Right atrium auricular region (tissue), 2 donors: ENCODE data around the gene EPDR1. TPM values are rescaled to one million over a fixed set of nuclear protein-coding genes. Genes with fewer than 3 reads are reported as not detected.

ENCODE experiments used
- DNase-seq: peaks from one replicate; pipeline ENCODE4 v3.0.0-alpha.2; 2019; ENCODE audit warnings: low spot score
- H3K27ac ChIP-seq, 2 donors: fragments of 200-600 bp; sonication (generic); 1 replicate in 1 of 2; 2 replicates in 1 of 2; pipeline ENCODE4 v1.5.1; 2016 to 2019
- H3K27me3 ChIP-seq, 2 donors: fragments of 200-600 bp; sonication (generic); one replicate each; pipeline versions ENCODE4 v1.5.1 to v1.6.0; 2017 to 2019
- H3K36me3 ChIP-seq: fragments of 200-600 bp; sonication (generic); one replicate; pipeline ENCODE4 v1.5.1; 2016
- H3K4me1 ChIP-seq, 2 donors: fragments of 200-600 bp; sonication (generic); one replicate each; pipeline versions ENCODE4 v1.5.1 to v1.6.0; 2017 to 2019
- H3K4me3 ChIP-seq, 2 donors: fragments of 200-600 bp; sonication (generic); 1 replicate in 1 of 2; 2 replicates in 1 of 2; pipeline ENCODE4 v1.5.1; 2017 to 2019; ENCODE audit warnings: mild to moderate bottlenecking in 1 of 2, moderate library complexity in 1 of 2
- H3K9me3 ChIP-seq, 2 donors: fragments of 200-600 bp; sonication (generic); one replicate each; pipeline ENCODE4 v1.5.1; 2019
- CTCF ChIP-seq, 2 donors: fragments of 200-600 bp; sonication (generic); IDR thresholded peaks; one replicate each; pipeline ENCODE4 v1.5.1; 2019; ENCODE audit warnings: antibody characterized with exemption in 2 of 2
- total RNA-seq, 2 donors: library from RNA; depleted of rRNA; stranded (reverse); fragments of >200 nt; gene quantifications; one replicate each; pipeline ENCODE4 v1.1.0, GENCODE V29; 2016

EPDR1 gene
- total RNA-seq, 2 donors from 2014 or later: 9.9 to 36.3 TPM

- H3K4me3 ChIP-seq: no peak overlapping the region
- no peak for DNase-seq
- H3K36me3 ChIP-seq: no peaks in the 10 kb centered on the region
- H3K27me3 ChIP-seq: no peaks in the 10 kb centered on the region
- peaks cover 0 to 21% of the 10 kb centered on the region in 2 donors for H3K4me1 ChIP-seq
- peaks cover 0 to 12% of the 10 kb centered on the region in 2 donors for H3K9me3 ChIP-seq
- no peak overlapping the region for H3K27ac ChIP-seq
- no peak for TF ChIP-seq CTCF (IDR thresholded peaks at IDR 0.05)
Observed at GRCh38 chr7:37923996-37924395, 3.6 kb downstream of the EPDR1 start.

GRCh38 chr7:37924491-37925041, 4.1 kb downstream of the EPDR1 start:
- Histone ChIP-seq H3K4me1 (peaks cover 0 to 21% of the 10 kb centered on the region in 2 donors), H3K27me3 (no peaks in the 10 kb centered on the region), H3K4me3 (no peak overlapping the region), H3K27ac (no peak overlapping the region), H3K9me3 (peaks cover 0 to 12% of the 10 kb centered on the region in 2 donors), H3K36me3 (no peaks in the 10 kb centered on the region)
- no peak for DNase-seq
- no peak for TF ChIP-seq CTCF (IDR thresholded peaks at IDR 0.05)

GRCh38 chr7:37925620-37926019, 5.2 kb downstream of the EPDR1 start:
- Histone ChIP-seq H3K27me3 (no peaks in the 10 kb centered on the region), H3K4me3 (no peak overlapping the region), H3K4me1 (peaks cover 0 to 13% of the 10 kb centered on the region in 2 donors), H3K36me3 (no peaks in the 10 kb centered on the region), H3K27ac (no peak overlapping the region), H3K9me3 (peaks cover 0 to 12% of the 10 kb centered on the region in 2 donors)
- no peak for DNase-seq
- TF ChIP-seq CTCF (IDR thresholded peaks at IDR 0.05): no peak

- no peaks in the 10 kb centered on the region for H3K4me1 ChIP-seq
- no peaks in the 10 kb centered on the region for H3K36me3 ChIP-seq
- no peak overlapping the region for H3K27ac ChIP-seq
- H3K9me3 ChIP-seq: peaks cover 0 to 12% of the 10 kb centered on the region in 2 donors
- H3K4me3 ChIP-seq: no peak overlapping the region
- TF ChIP-seq CTCF (IDR thresholded peaks at IDR 0.05): no peak
- no peak for DNase-seq
- no peaks in the 10 kb centered on the region for H3K27me3 ChIP-seq
Observed at GRCh38 chr7:37927773-37928444, 7.5 kb downstream of the EPDR1 start.

GRCh38 chr7:37928878-37929277, 8.4 kb downstream of the EPDR1 start:
- no peak for TF ChIP-seq CTCF (IDR thresholded peaks at IDR 0.05)
- Histone ChIP-seq H3K4me3 (no peak overlapping the region), H3K36me3 (no peaks in the 10 kb centered on the region), H3K27ac (no peak overlapping the region), H3K9me3 (peaks cover 0 to 12% of the 10 kb centered on the region in 2 donors), H3K4me1 (no peaks in the 10 kb centered on the region), H3K27me3 (no peaks in the 10 kb centered on the region)
- no peak for DNase-seq
